ENCODE measurements around the gene BCAT1.
"Not testable (repeated sequence)": the region's sequence is repeated elsewhere in the genome, so short reads cannot be mapped to it uniquely, and the experiment has no call there.

The BCAT1 gene

GRCh38 chr12:24901576-24902461 lies 47.1 kb downstream of the BCAT1 start:
- no peak for FAIRE-seq
- no peak for DNase-seq (ENCODE audit: insufficient read length, low spot score)

GRCh38 chr12:24900196-24900595 lies 48.7 kb downstream of the BCAT1 start:
- DNase-seq (ENCODE audit: insufficient read length, low spot score) (no peak), FAIRE-seq (no peak)

- DNase-seq (ENCODE audit: insufficient read length, low spot score), result no peak
- peak; percentile 28 for FAIRE-seq
These were observed 49.3 kb downstream of the BCAT1 start for GRCh38 chr12:24899503-24900075.

GRCh38 chr12:24898606-24899005 lies 50.3 kb downstream of the BCAT1 start:
- FAIRE-seq, result no peak
- DNase-seq (ENCODE audit: insufficient read length, low spot score), result no peak

GRCh38 chr12:24898185-24898584 lies 50.7 kb downstream of the BCAT1 start:
- DNase-seq (ENCODE audit: insufficient read length, low spot score) (no peak), FAIRE-seq (no peak)

GRCh38 chr12:24896171-24896570 lies 52.7 kb downstream of the BCAT1 start:
- no peak for DNase-seq (ENCODE audit: insufficient read length, low spot score)
- FAIRE-seq, result no peak

- no peak for FAIRE-seq
- no peak for DNase-seq (ENCODE audit: insufficient read length, low spot score)
These were observed 53.3 kb downstream of the BCAT1 start for GRCh38 chr12:24895612-24896011.

GRCh38 chr12:24894879-24895278 lies 54.0 kb downstream of the BCAT1 start:
- no peak for DNase-seq (ENCODE audit: insufficient read length, low spot score)
- no peak for FAIRE-seq

GRCh38 chr12:24890048-24890803 lies 58.7 kb downstream of the BCAT1 start:
- no peak for FAIRE-seq
- no peak for DNase-seq (ENCODE audit: insufficient read length, low spot score)

- peak; percentile 40 for FAIRE-seq
- no peak for DNase-seq (ENCODE audit: insufficient read length, low spot score)
These were observed 59.5 kb downstream of the BCAT1 start for GRCh38 chr12:24889411-24889810.

GRCh38 chr12:24888813-24889212 lies 60.1 kb downstream of the BCAT1 start:
- FAIRE-seq (no peak), DNase-seq (ENCODE audit: insufficient read length, low spot score) (no peak)

GRCh38 chr12:24884911-24885310 lies 64.0 kb downstream of the BCAT1 start:
- FAIRE-seq (no peak), DNase-seq (ENCODE audit: insufficient read length, low spot score) (no peak)

- FAIRE-seq, result no peak
- DNase-seq (ENCODE audit: insufficient read length, low spot score), result no peak
These were observed 67.1 kb downstream of the BCAT1 start for GRCh38 chr12:24881724-24882371.

- no peak for FAIRE-seq
- no peak for DNase-seq (ENCODE audit: insufficient read length, low spot score)
These were observed 67.7 kb downstream of the BCAT1 start for GRCh38 chr12:24881227-24881626.

GRCh38 chr12:24880732-24881131 lies 68.2 kb downstream of the BCAT1 start:
- DNase-seq (ENCODE audit: insufficient read length, low spot score), result no peak
- no peak for FAIRE-seq

- DNase-seq (ENCODE audit: insufficient read length, low spot score), result no peak
- FAIRE-seq, result no peak
These were observed 69.3 kb downstream of the BCAT1 start for GRCh38 chr12:24879644-24880043.

GRCh38 chr12:24875014-24875413 lies 73.9 kb downstream of the BCAT1 start:
- FAIRE-seq (no peak), DNase-seq (ENCODE audit: insufficient read length, low spot score) (no peak)

GRCh38 chr12:24872211-24872610 lies 76.7 kb downstream of the BCAT1 start:
- FAIRE-seq, result no peak
- DNase-seq (ENCODE audit: insufficient read length, low spot score), result no peak

GRCh38 chr12:24866139-24866538 lies 82.8 kb downstream of the BCAT1 start:
- not testable (repeated sequence) for DNase-seq (ENCODE audit: insufficient read length, low spot score)

GRCh38 chr12:24864796-24865125 lies 84.1 kb downstream of the BCAT1 start:
- FAIRE-seq, result peak; percentile 55

More at GRCh38 chr12:24866139-24866538, 82.8 kb downstream of the BCAT1 start:
- FAIRE-seq, result not testable (repeated sequence)

More at GRCh38 chr12:24864796-24865125, 84.1 kb downstream of the BCAT1 start:
- peak; percentile 26 for DNase-seq (ENCODE audit: insufficient read length, low spot score)
